ENCODE data around the gene PANK4.
A peak's percentile ranks its signal among the peaks of the same experiment; 100 is the strongest.

Gene PANK4

DNA sequence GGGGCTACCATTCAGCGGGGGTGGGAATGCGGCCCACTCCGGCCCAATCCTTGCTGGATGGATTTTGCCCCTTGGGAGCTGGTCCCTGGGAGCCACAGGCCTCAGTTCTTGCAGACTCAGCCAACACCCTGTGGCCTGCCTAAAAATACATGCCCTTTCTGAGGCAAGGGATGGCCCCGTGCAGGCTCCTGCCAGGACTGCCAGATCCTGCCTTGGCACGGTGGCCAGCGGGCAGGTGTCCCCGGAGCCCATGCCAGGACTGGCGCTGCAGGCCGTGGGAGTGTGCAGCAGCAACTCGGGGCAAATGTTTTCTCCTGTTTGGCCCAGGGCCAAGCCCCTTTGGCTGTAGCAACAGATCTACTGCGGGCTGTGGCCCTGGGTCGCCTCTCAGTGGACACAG lies 1.6 kb upstream of the PANK4 start:
- no peak for DNase-seq

DNA sequence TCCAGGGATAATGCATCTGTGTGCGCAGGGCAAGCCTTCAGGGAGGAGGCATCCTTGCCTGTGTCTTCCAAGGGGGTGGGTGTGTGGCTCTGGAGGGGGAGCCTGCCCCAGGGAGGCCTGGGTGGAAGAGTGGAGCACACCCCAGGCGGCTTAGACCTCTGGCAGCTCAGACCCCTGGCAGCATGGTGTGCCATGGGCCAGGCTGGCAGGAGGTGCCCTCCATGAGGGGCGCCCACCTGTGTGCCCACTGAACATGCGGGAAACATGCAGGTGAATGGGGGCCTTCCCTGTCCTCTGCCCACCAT lies 1.1 kb upstream of the PANK4 start:
- no peak for DNase-seq

DNA sequence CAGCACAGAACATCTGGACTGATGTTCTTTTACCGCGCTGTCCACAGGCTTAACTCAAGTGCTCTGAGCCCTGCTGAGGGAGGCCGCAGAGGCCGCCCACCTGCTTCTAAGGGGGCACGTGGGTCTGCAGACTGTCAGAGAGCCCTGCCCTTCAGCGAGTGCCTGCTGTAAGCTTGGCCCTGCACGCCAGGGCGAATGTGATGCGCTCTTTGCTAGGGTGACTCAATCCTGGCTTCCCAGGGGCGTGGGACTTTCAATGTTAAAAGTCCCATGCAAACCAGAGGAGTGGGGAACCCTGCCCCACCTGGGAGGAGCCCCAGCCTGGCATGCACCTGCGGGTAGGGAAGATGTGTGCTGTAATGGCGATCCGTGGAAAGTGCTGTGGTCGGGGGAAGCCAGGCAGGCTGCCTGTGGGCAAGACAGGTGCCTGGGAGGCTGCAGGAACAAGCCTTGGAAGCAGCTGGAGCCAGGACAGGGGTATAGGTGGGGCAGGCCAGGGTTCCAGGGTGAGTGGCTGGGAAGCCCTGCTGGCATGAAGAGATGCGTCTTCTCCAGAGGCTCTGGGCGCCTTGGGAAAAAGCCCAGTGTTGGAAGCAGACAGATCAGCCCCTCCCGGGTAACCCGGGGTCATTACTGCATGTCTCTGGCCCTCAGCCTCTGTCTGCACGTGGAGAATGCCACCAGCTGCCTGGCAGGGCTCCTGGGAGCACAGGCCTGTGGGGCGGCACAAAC lies 594 bp upstream of the PANK4 start:
- DNase-seq, result peak; percentile 39

DNA sequence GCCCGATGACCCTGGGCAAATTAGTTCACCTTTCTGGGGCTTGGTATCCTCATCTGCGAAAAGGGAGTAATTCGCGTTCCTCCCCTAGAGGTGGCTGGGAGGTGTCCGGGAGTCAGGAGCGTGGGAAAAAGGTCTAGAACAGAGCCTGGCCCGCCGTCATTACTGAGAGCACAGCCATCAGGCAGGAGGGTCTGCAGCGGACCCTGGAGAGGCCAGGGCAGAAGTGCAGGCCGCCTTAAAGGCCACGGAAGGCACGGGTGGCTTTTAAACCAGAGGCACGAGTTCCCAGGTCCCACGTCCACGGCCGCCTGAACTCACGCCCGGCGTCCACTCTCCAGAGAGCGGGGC lies 850 bp downstream of the PANK4 start:
- no peak for DNase-seq

DNA sequence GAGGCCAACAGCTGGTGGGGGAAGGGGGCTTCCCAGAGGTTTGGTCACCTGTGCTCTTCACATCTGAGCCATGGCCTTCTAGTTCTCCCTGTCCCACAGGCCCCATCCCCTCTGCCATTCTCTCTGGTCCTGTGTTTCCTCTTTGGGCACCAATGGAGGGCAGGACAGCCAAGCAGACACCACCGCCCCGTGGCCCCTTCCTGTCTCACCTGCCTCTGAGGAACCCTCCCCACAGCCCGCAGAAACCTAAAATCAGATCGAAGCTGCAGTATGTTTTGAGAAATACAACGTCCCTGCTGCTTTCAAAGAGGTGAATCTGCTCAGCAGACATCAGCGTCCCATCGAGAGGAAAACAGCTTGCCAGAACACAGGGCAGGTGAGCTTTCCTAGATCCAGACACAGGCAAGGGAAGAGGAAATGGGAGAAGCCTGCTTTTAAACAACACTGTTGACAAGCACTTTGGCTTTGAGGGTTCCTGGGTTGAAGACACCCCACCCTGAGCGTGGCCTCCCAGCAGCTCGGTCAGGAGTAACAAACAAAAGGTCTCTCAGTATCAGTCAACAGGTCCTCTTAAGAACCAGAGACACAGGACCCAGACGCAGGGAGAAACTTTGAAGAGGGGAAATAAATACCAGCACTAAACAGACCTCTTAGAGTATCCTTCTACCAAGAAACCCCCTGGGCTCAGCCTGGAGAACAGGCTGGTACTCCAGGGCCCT lies 2.3 kb downstream of the PANK4 start:
- DNase-seq, result no peak

DNA sequence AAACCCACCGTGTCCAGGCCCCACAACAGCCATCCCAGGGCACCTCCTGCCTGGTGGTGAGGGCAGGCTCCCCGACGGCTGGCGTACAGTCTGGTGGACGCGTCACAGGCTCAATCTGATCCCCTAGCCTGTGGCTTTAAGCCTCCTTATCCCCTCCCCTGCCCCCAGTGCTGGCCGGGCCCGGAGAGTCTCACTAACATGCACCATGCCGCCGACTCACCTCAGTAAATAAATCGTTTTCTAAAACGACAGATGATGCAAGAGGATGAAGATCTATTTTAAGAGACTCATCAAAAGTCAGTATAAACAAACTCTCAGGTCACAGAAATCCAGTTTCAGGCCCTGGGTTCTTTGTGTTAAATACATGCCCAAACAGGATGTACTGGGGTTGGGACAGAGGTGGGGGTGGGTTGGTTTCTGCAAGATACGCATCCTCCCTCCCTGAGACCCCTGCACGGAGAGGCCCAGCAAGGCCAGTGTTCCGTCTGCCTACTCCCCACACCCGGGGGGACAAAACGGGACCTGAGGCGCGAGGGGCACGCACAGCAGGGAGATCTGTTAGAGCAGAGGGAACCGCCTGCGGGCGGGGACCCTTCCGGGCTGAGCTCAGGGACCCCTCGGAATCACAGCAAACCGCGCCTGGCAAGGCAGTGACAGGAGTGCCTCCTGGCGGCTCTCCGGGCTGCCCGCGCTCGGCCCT lies 3.1 kb downstream of the PANK4 start:
- DNase-seq, result no peak

DNA sequence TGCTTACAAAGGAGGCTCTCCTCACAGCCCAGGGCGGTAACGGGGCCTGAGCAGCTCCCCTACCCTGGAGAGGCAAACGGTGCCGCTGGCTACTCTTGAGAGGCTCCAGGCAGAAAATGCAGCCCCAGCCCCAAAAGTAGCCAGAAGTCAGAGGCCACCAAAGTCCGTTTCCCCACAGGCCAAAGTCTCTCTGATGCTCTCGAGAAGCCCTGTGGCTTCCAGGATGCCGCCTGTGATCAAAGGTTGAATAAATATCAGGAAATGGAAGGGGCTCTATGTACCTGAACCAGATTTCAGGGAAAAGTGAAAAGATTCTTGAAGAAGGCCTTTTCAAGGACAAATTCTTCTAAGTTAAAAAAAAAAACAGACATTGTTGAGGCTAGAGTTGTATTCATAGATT lies 4.2 kb downstream of the PANK4 start:
- no peak for DNase-seq

DNA sequence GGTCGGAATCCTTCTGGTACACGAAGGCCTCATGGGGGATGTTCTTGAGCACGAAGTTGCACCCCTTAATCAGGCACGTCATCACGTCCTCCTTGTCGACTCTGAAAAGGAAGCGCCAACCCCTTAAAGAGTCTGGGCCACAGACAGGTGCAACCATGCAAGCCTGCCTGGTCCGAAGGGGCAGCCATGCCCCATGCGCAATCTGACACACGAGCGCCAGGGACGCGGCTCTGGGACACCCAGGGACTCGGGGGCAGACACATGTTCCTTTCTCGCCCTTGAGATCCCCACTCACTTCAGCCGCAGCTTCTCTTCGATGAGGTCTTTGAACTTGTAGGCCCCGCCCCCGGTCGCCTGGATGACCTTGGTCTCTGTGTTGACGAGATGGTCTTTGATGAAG lies 5.6 kb downstream of the PANK4 start:
- no peak for DNase-seq

DNA sequence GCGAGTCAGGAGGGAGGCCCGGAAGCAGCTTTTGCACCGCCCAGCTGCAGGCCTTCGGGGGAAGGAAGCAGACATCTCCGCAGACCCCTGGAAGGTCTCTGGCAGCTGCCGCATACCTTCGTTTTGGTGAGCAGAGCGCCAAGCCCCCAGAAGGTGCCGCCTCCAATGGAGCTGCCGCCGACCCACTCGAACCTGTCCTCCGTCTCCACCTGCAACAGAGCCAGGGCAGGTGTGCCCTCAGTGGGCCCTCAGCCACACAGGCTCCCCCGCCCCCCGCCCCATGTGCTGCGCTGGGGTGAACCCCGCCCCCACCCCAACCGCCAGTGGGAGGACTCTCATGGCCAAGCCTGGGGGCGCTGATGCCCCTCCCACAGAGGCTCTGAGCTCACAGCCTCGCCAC lies 6.2 kb downstream of the PANK4 start:
- no peak for DNase-seq

DNA sequence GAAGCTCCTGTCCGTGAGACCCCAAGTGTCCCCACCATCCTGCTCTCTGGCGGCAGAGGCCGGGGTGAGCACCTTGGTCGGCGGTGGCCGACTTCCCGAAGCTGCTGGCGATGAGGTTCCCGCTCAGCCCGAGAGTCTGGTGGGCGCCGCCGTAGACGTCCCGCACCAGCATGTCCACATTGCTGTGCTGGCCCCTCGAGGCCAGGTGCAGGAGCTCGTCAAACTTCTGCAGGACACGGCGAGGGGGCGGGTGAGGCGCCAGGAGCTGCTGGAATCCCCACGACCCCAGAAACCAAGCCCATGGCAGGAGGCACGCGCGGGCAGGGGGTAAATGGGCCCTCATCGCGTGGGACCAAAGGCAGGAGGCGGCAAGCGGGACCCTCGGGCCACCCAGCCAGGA lies 6.7 kb downstream of the PANK4 start:
- no peak for DNase-seq

DNA sequence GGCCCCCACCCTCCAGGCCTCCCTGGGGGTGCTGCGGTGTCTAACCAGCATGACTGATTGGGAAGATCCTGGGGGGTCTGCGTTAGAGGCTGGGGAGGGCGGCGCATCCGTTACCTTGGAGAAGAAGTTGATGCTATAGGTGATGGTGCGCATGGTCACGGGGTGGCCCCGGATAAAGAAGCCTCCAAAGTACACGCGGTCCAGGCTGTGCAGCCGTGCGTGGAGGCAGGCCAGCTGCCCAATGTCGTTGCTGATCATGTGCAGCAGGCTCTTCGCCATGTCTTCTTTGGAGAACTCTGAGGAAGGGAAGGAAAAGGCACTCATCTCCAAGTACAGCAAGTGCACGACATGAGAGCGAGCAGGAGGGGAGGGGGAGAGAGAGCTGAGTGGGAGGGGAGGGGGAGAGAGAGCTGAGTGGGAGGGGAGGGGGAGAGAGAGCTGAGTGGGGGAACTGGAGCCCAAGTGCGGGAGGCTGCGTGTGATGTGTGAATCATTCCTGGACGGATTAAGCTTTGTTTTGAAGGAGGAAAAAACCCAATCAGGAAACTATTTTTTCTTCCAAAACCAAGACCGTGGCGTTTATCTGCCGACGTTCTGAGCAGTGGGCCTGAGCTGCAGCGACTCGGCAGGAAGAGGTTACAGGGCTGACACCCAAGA lies 7.2 kb downstream of the PANK4 start:
- no peak for DNase-seq

DNA sequence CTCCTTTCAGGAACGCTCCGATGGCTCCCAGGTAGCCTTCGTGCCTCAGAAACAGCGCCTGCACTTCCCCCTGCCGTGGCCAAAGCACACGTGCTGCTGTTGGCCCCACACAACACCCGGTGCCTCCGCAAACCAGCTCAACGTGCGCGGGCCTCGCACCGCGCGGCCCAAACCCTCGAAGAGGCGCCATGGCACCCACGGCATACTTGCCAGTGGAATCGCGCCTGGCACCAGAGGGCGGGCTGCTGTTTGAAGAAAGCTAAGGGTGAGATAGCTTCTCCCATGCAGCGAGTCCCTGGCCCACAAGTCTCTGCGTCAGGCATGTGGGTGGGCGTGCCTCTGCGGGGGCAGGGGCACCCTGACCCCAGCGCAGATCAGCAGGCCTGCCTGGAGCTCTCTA lies 7.9 kb downstream of the PANK4 start:
- DNase-seq, result no peak

DNA sequence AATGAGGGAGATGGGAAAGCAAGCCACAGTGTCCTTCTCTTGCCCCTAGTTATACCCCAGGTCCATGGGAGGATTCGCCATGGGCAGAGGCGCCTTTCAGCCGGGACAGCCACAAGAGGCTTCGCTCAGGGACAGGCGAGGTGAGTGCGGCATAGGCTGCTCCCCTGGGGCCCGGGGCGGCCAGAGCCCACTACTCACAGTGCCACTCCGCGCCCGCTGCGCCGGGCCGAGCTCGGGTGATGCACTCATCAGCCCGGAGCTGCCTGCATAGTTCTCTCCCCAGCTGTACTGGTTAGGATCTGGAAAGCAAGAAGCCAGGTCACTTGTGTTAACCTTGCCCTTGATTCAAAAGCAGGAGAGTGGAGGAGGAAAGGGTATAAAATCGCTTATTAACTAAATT lies 8.4 kb downstream of the PANK4 start:
- DNase-seq, result no peak

DNA sequence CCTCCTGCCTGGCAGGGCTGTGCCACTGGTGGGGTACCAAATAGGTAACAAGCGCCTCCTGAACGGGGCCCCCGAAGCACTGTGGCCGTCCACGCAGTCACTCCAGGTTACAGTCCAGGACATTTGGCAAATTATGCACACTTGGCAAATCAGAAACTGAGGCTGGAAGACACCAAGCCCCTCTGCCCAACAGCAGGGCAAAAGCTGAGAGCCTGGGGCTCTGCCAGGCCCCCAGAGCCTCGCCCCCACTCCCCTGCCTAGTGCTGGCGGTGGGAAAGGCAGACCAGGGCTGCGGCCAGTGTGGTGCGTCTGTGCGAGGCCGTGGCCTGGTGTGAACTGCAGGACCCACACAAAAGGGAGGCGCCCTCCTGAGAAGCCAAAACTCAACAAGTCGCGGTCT lies 9.4 kb downstream of the PANK4 start:
- no peak for DNase-seq

DNA sequence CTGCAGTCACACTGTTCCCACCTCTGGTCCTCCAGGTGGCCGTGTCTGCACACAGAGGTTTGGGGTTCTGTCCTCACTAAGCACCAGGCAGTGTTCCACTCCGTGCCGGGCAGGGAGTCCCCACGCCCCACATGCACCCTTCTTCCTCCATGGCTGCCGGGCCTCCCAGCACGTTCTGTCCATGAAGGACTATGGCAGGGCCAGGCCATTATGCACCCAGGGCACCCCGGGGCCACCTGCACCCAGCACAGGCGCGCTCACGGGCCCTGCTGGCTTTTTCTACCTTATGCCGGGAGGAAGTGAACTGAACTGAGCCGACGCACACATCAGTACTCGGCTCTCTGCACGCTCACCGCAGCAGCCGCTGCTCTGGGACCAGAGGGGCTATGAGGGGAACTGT lies 10.3 kb downstream of the PANK4 start:
- DNase-seq, result no peak

DNA sequence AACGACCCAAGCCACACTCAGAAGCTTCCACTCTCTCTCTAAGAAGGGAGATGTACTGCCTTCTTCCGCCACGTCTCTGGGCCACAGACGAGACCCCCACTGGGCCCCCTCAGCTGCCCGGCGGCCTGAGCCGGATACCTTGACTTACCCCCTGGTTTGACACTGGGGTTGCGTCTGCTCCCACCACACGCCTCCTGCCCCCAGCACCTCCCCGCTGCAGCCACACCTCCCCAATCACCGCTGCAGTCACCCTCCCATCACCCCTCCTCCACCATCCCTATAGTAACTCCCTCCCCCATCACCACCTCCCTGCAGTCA lies 10.7 kb downstream of the PANK4 start:
- DNase-seq, result no peak

DNA sequence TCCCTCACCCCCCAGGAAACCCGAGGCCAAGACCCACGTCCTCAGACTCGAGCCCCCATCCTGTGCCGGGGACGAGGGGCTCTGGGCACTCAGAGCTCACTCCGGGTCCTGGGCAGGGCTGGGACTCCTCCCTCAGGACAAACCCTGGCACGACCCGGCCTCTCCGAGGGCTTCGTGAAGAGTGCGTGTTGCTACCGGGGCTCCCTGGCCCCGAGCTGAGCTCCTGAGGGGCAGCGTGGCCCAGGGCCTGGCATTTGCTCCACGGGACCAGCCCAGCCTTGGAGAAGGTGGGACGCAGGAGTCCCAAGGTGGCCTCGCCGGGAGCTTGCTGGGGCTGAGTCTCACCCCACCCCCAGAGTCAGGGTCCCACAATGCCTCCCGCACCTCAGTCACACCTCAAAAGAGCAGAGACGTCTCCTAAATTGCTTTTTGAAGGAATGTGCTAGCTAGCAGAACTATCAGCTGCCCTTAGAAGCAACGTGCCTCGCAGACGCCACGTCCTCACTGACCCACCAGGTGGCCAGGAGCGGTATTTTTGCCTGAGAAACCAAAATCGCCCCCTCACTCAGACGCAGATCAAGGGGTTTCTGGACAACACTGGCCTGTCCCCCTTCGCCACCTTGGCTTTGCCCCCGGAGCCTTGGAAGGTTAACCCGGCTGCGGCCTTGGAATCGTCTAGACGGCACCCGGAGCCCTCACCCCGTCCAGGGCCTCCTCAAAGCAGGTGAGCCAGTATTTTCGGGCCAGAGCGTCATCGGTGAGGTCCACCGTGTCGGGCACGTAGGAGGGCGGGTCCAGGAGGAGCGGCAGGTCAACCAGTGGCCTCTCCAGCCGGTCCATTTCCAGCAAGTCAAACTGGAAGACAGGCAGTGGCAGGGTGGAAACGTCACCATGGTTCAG lies 11.3 kb downstream of the PANK4 start:
- DNase-seq, result no peak

DNA sequence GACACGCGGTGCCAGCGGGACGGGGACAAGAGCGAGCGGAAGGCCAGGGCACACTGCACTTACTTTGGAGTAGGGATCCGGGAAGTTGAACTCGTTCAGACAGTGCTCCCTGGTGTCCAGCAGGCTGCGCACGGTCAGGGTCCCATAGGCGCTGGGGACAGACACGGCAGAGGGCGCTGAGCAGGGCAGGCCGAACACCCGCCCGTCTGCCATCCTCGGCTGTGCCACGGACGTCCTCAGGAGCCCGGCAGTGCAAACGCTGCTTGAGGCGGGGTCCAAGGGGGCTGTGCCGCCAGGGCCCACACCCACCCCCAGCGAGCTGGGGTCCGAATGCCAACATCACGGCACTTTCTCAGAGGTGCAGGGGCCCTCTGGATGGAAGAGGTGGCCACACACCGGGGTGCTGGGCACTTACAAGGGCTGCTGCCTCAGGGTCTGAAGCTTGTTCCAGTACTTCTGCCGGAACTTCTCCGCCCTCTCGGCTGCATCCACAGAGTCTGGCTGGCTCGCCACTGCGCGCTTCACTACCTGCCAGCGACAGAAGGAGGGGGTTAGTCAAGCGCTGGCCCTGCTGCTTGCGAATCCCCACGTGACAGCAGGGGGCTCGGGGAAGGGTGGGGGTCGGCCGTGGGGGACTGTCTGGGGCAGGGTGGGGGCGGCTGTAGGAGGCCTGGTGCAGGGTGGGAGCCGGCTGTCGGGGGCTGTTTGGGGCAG lies 12.3 kb downstream of the PANK4 start:
- no peak for DNase-seq

DNA sequence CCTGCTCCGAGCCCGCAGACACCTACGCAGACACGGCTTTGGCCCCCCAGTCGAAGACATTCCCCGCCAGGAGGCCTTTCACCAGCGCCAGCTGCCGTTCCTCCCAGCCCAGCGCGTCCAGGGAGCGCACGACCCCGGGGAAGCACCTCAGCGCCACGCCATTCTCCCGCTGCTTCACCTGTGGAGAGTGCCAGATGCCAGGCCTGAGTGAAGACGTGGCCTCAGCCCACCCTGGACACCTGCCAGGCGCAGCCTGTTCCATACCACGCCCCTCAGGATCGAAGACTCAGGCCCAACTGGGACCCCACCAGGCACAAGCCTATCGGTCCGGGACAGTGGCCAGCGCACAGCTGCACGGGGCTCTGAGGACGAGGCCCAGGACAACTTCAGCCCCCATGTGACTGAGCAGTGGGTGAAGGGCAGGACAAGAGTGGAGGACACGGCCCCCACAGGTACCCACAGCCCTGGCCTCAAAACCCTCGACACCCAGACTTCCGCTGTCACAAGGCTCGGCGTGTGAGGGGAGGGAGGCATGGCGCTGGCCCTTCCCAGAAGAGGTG lies 13.5 kb downstream of the PANK4 start:
- DNase-seq, result no peak

DNA sequence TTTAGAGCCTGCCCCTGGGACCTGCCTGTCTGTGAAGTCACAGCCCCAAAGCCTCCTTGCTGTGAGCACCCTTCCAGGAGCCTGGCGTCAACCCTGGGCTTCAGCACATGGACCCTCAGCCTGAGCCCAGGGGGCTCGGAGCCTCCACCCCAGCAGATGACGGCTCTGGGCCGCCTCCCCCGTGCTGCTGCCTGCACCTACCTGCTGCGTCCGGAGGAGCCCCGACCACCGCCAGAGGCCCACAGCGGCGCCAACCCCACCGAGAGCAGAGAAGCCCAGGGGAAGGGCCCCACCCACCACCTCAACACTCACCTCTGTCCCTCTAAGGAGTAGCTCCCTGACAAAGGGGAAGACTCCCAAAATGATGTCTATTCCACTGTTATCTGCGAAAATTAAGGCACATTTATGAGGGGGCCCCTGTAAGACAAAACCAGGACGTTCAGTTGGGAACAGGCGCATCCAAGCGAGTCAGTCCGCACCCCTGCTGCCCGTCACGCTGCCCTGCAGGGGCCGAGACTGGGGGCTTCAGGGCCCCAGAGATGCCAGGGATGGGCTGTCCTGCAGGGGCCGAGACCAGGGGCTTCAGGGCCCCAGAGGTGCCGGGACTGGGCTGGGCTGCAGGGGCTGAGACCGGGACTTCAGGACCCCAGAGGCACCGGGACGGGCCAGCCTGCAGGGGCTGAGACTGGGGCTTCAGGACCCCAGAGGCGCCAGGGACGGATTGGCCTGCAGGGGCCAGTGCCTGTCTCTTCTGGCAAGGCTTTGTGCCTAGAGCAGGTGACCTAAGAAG lies 15.8 kb downstream of the PANK4 start:
- DNase-seq, result no peak

DNA sequence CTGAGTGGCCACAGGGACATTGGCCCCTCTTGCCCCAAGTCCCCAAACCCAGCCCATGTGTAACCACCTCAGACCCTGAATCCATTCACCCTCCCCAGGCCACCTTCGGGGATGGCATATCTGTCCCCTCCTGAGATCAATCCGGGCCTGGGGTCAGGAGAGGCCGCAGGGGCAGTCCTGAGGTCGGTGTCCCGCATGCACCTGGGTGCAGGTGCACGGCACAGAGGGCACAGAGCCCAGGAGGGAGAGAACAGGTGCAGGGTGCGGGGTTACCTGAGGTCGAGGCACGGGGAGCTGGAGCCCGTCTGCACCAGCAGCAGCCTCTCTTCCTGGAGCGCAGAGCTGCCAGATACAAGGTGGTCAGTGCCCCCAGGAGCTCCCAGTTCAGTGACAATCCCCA lies 16.8 kb downstream of the PANK4 start:
- DNase-seq, result no peak
